Endothelial cell of umbilical vein (primary cell): ENCODE results near the gene LTBP1.

Experiments used
- CTCF ChIP-seq, 2 donors: IDR thresholded peaks; 1 replicate in 1 of 2; 2 replicates in 1 of 2; pipeline ENCODE4 v1.5.1; 2011; ENCODE audit warnings: low read length in 2 of 2, mild to moderate bottlenecking in 2 of 2, moderate library complexity in 2 of 2, control low read depth in 1 of 2, inconsistent platforms in 1 of 2, low read depth in 1 of 2; ENCODE audit not compliant: insufficient read depth in 1 of 2; ENCODE audit errors: extremely low read depth in 1 of 2
- EZH2 ChIP-seq: IDR thresholded peaks from 2 replicates; pipeline ENCODE4 v1.6.1; 2012; ENCODE audit warnings: borderline replicate concordance, low read depth, mild to moderate bottlenecking, moderate library complexity, low read length, inconsistent platforms; ENCODE audit not compliant: severe bottlenecking

GRCh38 chr2:33221046-33221784 is 274.5 kb downstream of the LTBP1 start:
- TF ChIP-seq CTCF (IDR thresholded peaks at IDR 0.05; ENCODE audit: extremely low read depth in 1 of 2, insufficient read depth in 1 of 2, low read depth in 1 of 2, low read length in 2 of 2) = no peak
- TF ChIP-seq EZH2 = no peak
